ENCODE measurements around the gene MAN2A1. TPM values are rescaled to one million over a fixed set of nuclear protein-coding genes. Genes with fewer than 3 reads are reported as not detected.
"Not testable (repeated sequence)": the region's sequence is repeated elsewhere in the genome, so short reads cannot be mapped to it uniquely, and the experiment has no call there.

MAN2A1 gene
- total RNA-seq, 1 donor from 2014 or later: 33.3 TPM

DNA sequence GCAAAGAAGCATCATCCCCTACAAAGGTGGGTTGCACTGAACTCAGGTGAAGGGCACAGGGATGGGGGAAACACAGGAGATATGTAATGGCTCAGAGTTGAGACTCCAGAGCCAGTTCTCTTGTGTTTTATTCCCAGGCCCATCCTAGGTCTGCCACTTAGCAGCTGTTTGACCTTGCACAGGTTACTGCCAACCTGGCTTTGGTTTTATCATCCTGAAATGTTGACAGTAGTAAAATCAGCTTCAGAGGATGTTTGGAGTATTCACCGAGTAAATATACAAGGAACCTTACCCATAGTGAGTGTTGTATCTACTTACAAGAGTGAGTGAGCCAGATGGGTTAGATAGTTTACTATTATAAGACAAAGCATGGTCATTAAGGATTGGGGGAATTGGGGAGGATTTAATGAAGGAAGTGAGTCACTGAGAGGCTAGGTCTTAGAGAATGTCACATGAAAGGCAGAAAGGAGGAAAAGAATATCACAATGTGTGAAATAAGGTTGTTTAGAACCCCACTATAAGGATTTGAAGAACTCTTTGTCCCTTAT lies 141.3 kb downstream of the MAN2A1 start:
- no peaks in the 10 kb centered on the region for H3K27me3 Mint-ChIP-seq (ENCODE audit: low read depth)
- intact Hi-C loops (cut with micrococcal nuclease): no loop called here
- H3K27ac Mint-ChIP-seq: no peak overlapping the region
- H3K9me3 Mint-ChIP-seq: peaks cover 3% of the 10 kb centered on the region
- peaks cover 59% of the 10 kb centered on the region for H3K36me3 Mint-ChIP-seq (ENCODE audit: low read depth)
- no peak overlapping the region for H3K4me3 Mint-ChIP-seq (ENCODE audit: low read depth)
- no peaks in the 10 kb centered on the region for H3K4me1 Mint-ChIP-seq (ENCODE audit: low read depth)
- DNase-seq (ENCODE audit: low spot score): no peak

DNA sequence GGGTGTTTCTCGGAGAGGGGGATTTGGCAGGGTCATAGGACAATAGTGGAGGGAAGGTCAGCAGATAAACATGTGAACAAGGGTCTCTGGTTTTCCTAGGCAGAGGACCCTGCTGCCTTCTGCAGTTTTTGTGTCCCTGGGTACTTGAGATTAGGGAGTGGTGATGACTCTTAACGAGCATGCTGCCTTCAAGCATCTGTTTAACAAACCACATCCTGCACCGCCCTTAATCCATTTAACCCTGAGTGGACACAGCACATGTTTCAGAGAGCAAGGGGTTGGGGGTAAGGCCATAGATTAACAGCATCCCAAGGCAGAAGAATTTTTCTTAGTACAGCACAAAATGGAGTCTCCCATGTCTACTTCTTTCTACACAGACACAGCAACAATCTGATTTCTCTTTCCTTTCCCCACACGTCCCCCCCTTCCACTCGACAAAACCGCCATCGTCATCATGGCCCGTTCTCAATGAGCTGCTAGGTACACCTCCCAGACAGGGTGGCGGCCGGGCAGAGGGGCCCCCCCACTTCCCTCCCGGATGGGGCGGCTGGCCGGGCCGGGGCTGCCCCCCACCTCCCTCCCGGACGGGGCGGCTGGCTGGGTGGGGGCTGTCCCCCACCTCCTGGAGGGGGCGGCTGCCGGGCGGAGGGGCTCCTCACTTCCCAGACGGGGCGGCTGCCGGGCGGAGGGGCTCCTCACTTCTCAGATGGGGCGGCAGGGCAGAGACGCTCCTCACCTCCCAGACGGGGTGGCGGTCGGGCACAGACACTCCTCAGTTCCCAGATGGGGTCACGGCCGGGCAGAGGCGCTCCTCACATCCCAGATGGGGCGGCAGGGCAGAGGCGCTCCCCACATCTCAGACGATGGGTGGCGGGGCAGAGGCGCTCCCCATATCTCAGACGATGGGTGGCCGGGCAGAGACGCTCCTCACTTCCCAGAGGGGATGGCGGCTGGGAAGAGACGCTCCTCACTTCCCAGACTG lies 142.8 kb downstream of the MAN2A1 start:
- DNase-seq (ENCODE audit: low spot score); H3K27ac Mint-ChIP-seq; H3K4me1 Mint-ChIP-seq (ENCODE audit: low read depth); H3K27me3 Mint-ChIP-seq (ENCODE audit: low read depth); intact Hi-C loops (cut with micrococcal nuclease); H3K9me3 Mint-ChIP-seq; H3K4me3 Mint-ChIP-seq (ENCODE audit: low read depth): not testable (repeated sequence)
- H3K36me3 Mint-ChIP-seq (ENCODE audit: low read depth): peaks cover 48% of the 10 kb centered on the region

DNA sequence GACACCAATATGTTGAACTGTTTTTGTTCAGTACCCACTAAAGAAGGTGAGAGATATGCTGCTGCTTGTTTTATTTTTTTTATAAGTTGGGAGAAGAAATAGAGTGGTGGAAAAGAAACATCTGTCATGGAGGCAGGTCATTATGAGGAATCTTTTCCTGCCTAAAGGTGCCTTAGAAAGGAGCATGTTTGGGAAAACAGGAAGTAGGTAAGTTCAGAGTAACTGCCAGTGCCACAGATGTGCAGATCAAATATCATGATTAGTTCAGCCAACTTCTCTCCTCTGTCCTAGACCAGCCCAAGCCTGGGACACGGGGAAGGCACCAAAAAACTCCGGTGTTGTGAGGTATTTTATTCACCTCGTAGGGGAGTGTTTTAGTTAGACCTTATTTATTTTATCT lies 144.2 kb downstream of the MAN2A1 start:
- H3K27me3 Mint-ChIP-seq (ENCODE audit: low read depth): no peaks in the 10 kb centered on the region
- no peak overlapping the region for H3K4me3 Mint-ChIP-seq (ENCODE audit: low read depth)
- H3K36me3 Mint-ChIP-seq (ENCODE audit: low read depth): peaks cover 41% of the 10 kb centered on the region
- H3K9me3 Mint-ChIP-seq: peaks cover 3% of the 10 kb centered on the region
- H3K27ac Mint-ChIP-seq: no peak overlapping the region
- intact Hi-C loops (cut with micrococcal nuclease): no loop called here
- H3K4me1 Mint-ChIP-seq (ENCODE audit: low read depth): no peaks in the 10 kb centered on the region
- DNase-seq (ENCODE audit: low spot score): no peak

DNA sequence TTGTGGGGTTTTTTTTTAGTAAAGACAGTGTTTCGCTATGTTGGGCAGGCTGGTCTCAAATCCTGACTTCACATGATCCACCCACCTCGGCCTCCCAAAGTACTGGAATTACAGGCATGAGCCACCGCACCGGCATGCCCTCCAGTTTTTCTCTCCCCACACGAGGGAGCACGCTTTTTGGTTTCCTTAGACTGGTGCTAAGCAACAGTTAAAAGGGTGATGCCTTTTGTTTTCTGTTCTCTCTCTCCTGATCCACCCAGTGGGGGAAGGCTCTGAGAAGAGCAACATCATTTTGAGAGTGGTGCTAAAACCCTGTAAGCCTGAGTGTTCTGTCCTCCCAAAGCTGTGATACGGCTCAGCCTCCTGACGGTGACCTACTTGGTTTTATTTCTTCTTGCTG lies 146.6 kb downstream of the MAN2A1 start:
- peaks cover 40% of the 10 kb centered on the region for H3K36me3 Mint-ChIP-seq (ENCODE audit: low read depth)
- H3K4me3 Mint-ChIP-seq (ENCODE audit: low read depth): no peak overlapping the region
- peaks cover 3% of the 10 kb centered on the region for H3K9me3 Mint-ChIP-seq
- no peak overlapping the region for H3K27ac Mint-ChIP-seq
- DNase-seq (ENCODE audit: low spot score): no peak
- no peaks in the 10 kb centered on the region for H3K4me1 Mint-ChIP-seq (ENCODE audit: low read depth)
- intact Hi-C loops (cut with micrococcal nuclease): no loop called here
- H3K27me3 Mint-ChIP-seq (ENCODE audit: low read depth): no peaks in the 10 kb centered on the region

DNA sequence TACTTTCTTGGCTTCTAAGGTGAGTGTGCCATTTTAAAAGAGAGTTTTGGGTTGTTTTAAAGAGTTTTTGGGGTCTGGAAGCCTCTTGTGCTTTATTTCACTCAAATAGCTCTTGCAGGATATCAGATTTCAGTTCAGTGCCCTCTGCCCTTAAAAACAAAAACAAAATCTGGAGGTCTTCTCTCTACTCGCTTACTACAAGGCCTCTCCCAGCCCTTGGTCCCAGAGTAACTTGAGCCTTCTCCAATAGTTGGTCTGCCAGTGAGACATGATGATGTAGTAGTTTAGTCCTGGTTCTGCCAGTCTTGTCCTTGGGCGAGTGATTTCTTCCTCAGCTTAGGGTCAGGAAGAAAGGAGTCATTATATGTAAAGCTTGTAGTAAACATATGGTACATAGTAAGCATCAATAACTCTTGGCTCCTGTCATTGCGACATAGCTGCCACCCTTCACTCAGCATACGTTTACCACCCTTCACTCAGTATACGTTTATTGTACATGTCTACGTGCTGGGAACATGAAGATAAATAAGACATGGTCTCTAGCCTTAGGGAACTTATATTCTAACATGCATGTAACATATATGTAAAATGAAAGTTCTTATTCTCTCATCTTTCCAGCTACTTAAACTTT lies 147.6 kb downstream of the MAN2A1 start:
- H3K4me3 Mint-ChIP-seq (ENCODE audit: low read depth): no peak overlapping the region
- no peaks in the 10 kb centered on the region for H3K27me3 Mint-ChIP-seq (ENCODE audit: low read depth)
- no peak overlapping the region for H3K27ac Mint-ChIP-seq
- peaks cover 3% of the 10 kb centered on the region for H3K9me3 Mint-ChIP-seq
- DNase-seq (ENCODE audit: low spot score): no peak
- H3K4me1 Mint-ChIP-seq (ENCODE audit: low read depth): no peaks in the 10 kb centered on the region
- intact Hi-C loops (cut with micrococcal nuclease): no loop called here
- peaks cover 43% of the 10 kb centered on the region for H3K36me3 Mint-ChIP-seq (ENCODE audit: low read depth)

DNA sequence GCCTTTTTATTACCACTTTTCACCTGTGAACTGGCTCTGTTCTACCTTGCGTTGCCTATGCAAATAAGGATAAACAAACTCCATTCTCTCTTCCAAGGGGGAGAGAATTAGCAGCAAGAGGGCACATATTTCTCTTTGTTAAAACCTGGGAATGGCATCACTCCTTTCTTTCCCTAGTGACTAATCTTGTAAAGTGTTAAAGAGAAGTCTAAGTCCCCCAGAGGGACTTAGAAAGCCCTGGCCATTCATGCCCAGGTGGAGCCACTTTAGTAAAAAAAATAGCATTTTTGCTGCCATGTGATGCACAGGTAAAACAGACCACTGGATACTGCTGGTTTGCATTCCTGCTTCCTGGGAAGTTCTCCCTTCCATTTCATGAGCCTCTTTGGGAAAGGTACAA lies 148.4 kb downstream of the MAN2A1 start:
- Mint-ChIP-seq H3K36me3 (ENCODE audit: low read depth) (peaks cover 41% of the 10 kb centered on the region), H3K27ac (no peak overlapping the region)

DNA sequence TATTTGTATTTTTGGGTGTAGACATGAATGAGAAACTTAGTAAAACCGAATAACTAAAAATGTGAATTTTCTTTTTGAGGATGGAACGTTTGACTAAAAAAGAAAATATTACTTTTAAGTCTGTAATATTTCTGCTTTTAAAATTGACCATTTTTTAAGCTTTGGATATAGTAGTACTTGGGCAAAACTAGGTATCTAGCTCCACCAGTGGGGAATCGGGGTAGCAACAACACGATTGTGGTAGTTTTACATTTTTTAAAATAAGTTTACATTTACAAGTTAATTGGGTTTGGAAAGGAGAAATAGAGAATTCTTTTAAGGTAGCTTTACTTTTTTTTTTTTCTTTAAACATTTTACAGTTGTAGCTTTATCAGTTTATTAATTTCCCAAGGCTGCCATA lies 154.4 kb downstream of the MAN2A1 start:
- no peaks in the 10 kb centered on the region for H3K27me3 Mint-ChIP-seq (ENCODE audit: low read depth)

More for the DNA sequence above, 148.4 kb downstream of the MAN2A1 start:
- intact Hi-C loops (cut with micrococcal nuclease): no loop called here
- H3K9me3 Mint-ChIP-seq: peaks cover 3% of the 10 kb centered on the region
- no peaks in the 10 kb centered on the region for H3K4me1 Mint-ChIP-seq (ENCODE audit: low read depth)
- no peak overlapping the region for H3K4me3 Mint-ChIP-seq (ENCODE audit: low read depth)
- DNase-seq (ENCODE audit: low spot score): no peak
- no peaks in the 10 kb centered on the region for H3K27me3 Mint-ChIP-seq (ENCODE audit: low read depth)

DNA sequence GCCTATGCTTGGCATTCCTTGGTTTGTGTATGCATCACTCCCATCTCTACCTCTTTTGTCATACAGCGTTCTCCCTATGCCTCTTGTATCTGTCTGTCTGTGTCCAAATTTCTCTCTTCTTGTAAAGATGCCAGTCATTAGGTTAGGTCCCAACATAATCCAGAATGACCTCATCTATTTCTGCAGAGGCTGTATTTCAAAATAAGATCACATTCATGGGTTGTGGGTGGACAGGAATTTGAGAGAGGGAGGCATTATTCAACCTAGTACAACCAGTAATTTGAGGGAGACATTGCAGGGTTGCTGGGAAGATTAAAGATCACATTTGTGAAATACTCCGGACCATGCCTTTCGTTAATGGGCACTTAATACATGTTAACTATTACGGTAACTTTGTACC lies 155.0 kb downstream of the MAN2A1 start:
- intact Hi-C loops (cut with micrococcal nuclease): no loop called here
- Mint-ChIP-seq H3K27me3 (ENCODE audit: low read depth) (no peaks in the 10 kb centered on the region), H3K4me3 (ENCODE audit: low read depth) (no peak overlapping the region), H3K27ac (no peak overlapping the region), H3K9me3 (no peaks in the 10 kb centered on the region), H3K36me3 (ENCODE audit: low read depth) (peaks cover 72% of the 10 kb centered on the region), H3K4me1 (ENCODE audit: low read depth) (peaks cover 15% of the 10 kb centered on the region)
- DNase-seq (ENCODE audit: low spot score): no peak

More for the DNA sequence above, 154.4 kb downstream of the MAN2A1 start:
- H3K9me3 Mint-ChIP-seq: no peaks in the 10 kb centered on the region
- intact Hi-C loops (cut with micrococcal nuclease): no loop called here
- no peak overlapping the region for H3K27ac Mint-ChIP-seq
- H3K4me3 Mint-ChIP-seq (ENCODE audit: low read depth): no peak overlapping the region
- H3K36me3 Mint-ChIP-seq (ENCODE audit: low read depth): peaks cover 67% of the 10 kb centered on the region
- H3K4me1 Mint-ChIP-seq (ENCODE audit: low read depth): peaks cover 10% of the 10 kb centered on the region
- no peak for DNase-seq (ENCODE audit: low spot score)

DNA sequence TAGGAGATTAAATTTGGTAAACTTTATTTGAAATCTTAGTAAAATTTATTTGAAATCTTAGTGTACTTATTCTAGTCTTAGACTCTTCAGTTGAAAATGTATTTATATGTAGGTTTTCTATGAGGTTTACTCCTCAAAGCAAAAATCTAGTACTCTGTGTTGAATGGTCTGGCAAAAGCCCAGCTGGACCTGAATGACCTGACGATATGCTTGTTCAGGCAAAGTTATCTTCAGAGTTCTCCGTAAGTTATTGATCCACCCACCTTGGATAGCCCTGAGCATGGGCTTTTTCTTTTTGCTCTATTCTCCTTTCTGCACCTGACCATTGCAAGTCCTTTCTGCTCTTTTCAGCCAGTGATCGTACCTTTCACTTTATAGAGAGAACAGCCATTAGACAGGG lies 158.4 kb downstream of the MAN2A1 start:
- H3K36me3 Mint-ChIP-seq (ENCODE audit: low read depth): peaks cover 75% of the 10 kb centered on the region
- no peak for DNase-seq (ENCODE audit: low spot score)
- no peaks in the 10 kb centered on the region for H3K9me3 Mint-ChIP-seq
- peaks cover 22% of the 10 kb centered on the region for H3K4me1 Mint-ChIP-seq (ENCODE audit: low read depth)
- H3K27ac Mint-ChIP-seq: no peak overlapping the region
- no peak overlapping the region for H3K4me3 Mint-ChIP-seq (ENCODE audit: low read depth)
- intact Hi-C loops (cut with micrococcal nuclease): no loop called here
- no peaks in the 10 kb centered on the region for H3K27me3 Mint-ChIP-seq (ENCODE audit: low read depth)

DNA sequence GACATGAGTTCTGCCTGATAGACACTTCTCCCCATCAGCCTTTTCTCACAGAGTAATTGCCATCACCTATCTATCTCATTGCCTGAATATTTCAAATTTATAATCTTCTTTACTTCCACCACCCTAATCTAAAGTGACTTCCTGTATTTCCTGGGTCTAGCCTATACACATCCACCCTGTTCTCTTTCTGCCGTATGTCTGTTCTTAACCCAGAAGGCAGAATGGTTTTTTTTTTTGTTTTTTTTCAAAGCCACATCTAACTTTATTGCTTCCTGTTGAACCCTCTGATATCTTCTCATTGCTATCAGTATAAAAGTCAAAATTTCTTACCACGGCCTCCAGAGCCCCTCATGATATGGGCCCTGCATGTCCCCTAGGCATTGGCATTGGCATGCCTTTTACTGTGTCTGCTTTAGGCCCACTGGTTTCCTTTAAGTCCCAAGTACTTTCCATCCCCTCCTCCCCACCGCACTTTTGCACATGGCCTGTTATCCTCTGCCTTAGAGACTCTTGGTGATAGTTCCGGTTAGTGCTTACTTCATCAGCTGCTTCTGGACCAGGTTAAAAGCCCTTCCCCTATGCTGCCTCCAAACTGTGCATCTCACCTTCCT lies 159.9 kb downstream of the MAN2A1 start:
- Mint-ChIP-seq H3K9me3 (no peaks in the 10 kb centered on the region), H3K4me3 (ENCODE audit: low read depth) (no peak overlapping the region), H3K27ac (no peak overlapping the region), H3K27me3 (ENCODE audit: low read depth) (no peaks in the 10 kb centered on the region), H3K36me3 (ENCODE audit: low read depth) (peaks cover 72% of the 10 kb centered on the region), H3K4me1 (ENCODE audit: low read depth) (peaks cover 22% of the 10 kb centered on the region)
- DNase-seq (ENCODE audit: low spot score): no peak
- intact Hi-C loops (cut with micrococcal nuclease): no loop called here

DNA sequence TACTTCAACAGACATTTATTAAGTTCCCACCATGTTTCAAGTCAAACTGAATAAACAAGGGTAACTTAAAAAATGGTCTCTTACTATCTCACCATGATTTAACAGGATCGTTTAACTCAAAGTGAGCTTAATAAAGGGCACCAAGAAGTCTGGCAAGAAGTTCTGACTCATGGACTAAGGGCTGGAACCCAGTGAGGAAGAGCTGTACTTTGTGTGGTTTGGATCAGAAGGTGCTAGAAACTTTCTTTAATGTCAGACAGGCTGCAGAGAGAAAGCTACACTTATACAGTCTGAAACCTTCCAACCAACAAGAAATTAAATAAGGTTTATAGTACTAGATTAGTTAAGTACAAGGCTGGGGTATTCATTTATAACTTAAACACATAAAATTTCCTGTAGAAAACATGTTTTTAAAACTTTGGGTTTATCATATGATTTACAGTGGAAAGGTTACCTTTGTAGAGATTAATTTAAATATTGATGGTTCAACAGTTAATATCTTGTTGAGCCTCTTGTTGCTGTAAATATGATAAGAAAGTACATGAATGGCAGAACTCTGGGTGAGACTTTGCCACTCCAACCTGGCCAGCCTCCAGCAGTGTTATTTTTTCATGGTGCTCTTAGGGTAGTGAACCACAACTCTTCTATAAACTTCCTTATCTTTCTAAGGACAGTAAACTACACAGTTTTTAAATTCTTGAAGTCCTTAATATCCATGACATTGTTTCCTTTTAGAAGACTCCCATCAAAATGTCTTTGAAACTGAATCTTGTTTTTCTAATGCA lies 162.8 kb downstream of the MAN2A1 start:
- H3K4me1 Mint-ChIP-seq (ENCODE audit: low read depth): peaks cover 30% of the 10 kb centered on the region
- intact Hi-C loops (cut with micrococcal nuclease): no loop called here
- H3K27me3 Mint-ChIP-seq (ENCODE audit: low read depth): no peaks in the 10 kb centered on the region
- H3K4me3 Mint-ChIP-seq (ENCODE audit: low read depth): no peak overlapping the region
- no peaks in the 10 kb centered on the region for H3K9me3 Mint-ChIP-seq
- no peak overlapping the region for H3K27ac Mint-ChIP-seq
- H3K36me3 Mint-ChIP-seq (ENCODE audit: low read depth): peaks cover 74% of the 10 kb centered on the region
- no peak for DNase-seq (ENCODE audit: low spot score)

DNA sequence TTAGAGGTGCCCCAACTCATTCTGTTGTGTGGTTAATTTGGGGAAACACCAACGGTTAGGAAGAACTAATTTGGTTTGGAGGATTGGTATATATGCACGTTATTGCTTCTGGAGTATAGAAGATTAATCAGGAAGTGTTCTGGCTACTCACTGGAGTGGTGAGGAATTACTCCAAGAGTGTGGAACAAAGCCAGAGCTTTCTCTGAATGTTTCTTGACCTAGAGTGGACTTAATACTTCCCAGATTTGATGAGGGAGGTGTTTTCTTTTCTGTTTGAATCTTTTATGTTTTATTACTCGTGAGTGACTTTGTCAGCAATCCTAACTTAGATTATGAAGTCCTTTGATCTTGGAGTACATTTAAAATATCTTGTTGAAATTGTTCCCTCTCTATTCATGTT lies 163.7 kb downstream of the MAN2A1 start:
- Mint-ChIP-seq H3K4me3 (ENCODE audit: low read depth) (no peak overlapping the region), H3K27ac (no peak overlapping the region), H3K9me3 (no peaks in the 10 kb centered on the region), H3K27me3 (ENCODE audit: low read depth) (no peaks in the 10 kb centered on the region), H3K4me1 (ENCODE audit: low read depth) (peaks cover 34% of the 10 kb centered on the region), H3K36me3 (ENCODE audit: low read depth) (peaks cover 77% of the 10 kb centered on the region)
- DNase-seq (ENCODE audit: low spot score): no peak
- intact Hi-C loops (cut with micrococcal nuclease): no loop called here
